Measurements from ENCODE around the gene TNFRSF12A. TPM values are rescaled to one million over a fixed set of nuclear protein-coding genes. Genes with fewer than 3 reads are reported as not detected.

TNFRSF12A gene
- total and polyA plus RNA-seq, 2 of the 13 experiments (the other 11 are each of a cell fraction or from before 2014, with no cell fraction given), result 61.9 to 66.0 TPM

- TF ChIP-seq ZNF318 (CRISPR knock-in tag; IDR thresholded peaks at IDR 0.05), result no peak; the same call in 1 of the 2 replicates
- no peak for TF ChIP-seq ETV6 (CRISPR knock-in tag; conservative IDR thresholded peaks at IDR 0.05)
- TF ChIP-seq FOXK2 (IDR thresholded peaks at IDR 0.05), result no peak
- 0 out of 2 replicates have a peak, but pooled peaks have one; percentile 38 for TF ChIP-seq IRF1 (CRISPR knock-in tag; IDR thresholded peaks at IDR 0.05; ENCODE audit: low read depth)
- peak; percentile 37; the same call in 1 of the 2 replicates for TF ChIP-seq ZNF773 (CRISPR knock-in tag; IDR thresholded peaks at IDR 0.05; ENCODE audit: borderline replicate concordance)
- TF ChIP-seq, protein P1, sequence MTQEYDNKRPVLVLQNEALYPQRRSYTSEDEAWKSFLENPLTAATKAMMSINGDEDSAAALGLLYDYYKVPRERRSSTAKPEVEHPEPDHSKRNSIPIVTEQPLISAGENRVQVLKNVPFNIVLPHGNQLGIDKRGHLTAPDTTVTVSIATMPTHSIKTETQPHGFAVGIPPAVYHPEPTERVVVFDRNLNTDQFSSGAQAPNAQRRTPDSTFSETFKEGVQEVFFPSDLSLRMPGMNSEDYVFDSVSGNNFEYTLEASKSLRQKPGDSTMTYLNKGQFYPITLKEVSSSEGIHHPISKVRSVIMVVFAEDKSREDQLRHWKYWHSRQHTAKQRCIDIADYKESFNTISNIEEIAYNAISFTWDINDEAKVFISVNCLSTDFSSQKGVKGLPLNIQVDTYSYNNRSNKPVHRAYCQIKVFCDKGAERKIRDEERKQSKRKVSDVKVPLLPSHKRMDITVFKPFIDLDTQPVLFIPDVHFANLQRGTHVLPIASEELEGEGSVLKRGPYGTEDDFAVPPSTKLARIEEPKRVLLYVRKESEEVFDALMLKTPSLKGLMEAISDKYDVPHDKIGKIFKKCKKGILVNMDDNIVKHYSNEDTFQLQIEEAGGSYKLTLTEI (CRISPR knock-in tag; conservative IDR thresholded peaks at IDR 0.05), result no peak
- TF ChIP-seq ZNF142 (CRISPR knock-in tag; IDR thresholded peaks at IDR 0.05), result peak; percentile 36; the same call in 1 of the 2 replicates
- TF ChIP-seq RCOR2 (CRISPR knock-in tag; IDR thresholded peaks at IDR 0.05), result no peak
- TF ChIP-seq ZBTB1 (CRISPR knock-in tag; IDR thresholded peaks at IDR 0.05; ENCODE audit: borderline replicate concordance), result no peak
- peak; percentile 77; the same call in 1 of the 2 replicates for TF ChIP-seq KLF12 (CRISPR knock-in tag; IDR thresholded peaks at IDR 0.05; ENCODE audit: borderline replicate concordance)
- no peak for TF ChIP-seq ZNF569 (CRISPR knock-in tag; IDR thresholded peaks at IDR 0.05; ENCODE audit: borderline replicate concordance)
Observed at GRCh38 chr16:3059041-3059722, 39.0 kb downstream of the TNFRSF12A start (continued).

All from HepG2 (cell line).